ENCODE data around the gene RNF115. TPM values are rescaled to one million over a fixed set of nuclear protein-coding genes. Genes with fewer than 3 reads are reported as not detected.

The RNF115 gene
- total and polyA plus RNA-seq, 2 of the 8 experiments (the other 6 are each of a cell fraction or from before 2014, with no cell fraction given), result 4.7 to 10.8 TPM

DNA sequence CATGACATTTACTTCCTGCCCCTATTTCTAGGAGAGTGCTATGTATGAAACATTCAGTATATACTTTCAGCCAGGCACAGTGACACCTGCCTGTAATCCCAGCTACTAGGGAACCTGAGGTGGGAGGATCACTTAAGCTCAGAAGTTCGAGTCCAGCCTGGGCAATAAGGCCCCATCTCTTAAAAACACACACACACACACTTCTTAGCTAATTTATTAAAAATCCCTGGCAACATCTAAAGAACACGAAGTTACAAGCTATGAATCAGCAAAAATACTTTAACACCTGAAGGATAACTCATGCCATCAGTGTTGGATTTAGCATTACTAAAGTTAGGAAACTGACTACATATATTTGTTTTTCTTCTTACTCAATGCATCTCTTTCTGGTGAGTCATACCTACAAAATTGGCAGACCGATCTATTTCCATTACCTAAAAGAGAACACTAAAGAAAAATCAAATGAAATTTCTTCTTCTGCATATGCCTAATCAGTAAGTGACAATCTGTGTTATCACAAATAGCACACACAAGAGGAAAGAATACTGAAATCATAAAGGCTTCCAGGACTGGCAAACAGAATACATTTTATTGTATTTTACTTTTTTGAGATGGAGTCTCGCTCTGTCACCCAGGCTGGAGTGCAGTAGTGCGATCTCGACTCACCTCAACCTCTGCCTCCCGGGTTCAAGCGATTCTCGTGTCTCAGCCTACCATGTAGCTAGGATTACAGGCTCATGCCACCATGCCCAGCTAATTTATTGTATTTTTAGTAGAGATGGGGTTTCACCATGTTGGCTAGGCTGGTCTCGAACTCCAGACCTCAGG is 41.4 kb downstream of the RNF115 start:
- Histone ChIP-seq H3K9me3 (ENCODE audit: insufficient read depth in 2 of 2, low read depth in 1 of 2, low read length in 1 of 2) (no peaks in the 10 kb centered on the region), H3K4ac (replicated peaks; ENCODE audit: insufficient read length, low read depth, low read length) (no peak overlapping the region), H3K4me1 (replicated peaks in 1 of 4; ENCODE audit: control insufficient read depth in 3 of 4, insufficient read depth in 4 of 4, low read length in 3 of 4) (no peaks in the 10 kb centered on the region), H3K9ac (replicated peaks in 1 of 4; ENCODE audit: extremely low read depth in 1 of 4, low read depth in 3 of 4, low read length in 3 of 4) (no peak overlapping the region), H3K27me3 (replicated peaks in 1 of 4; ENCODE audit: control insufficient read depth in 3 of 4, extremely low read depth in 1 of 4, insufficient read depth in 3 of 4, low read length in 3 of 4) (no peaks in the 10 kb centered on the region), H2BK120ac (replicated peaks; ENCODE audit: low read depth, low read length) (no peak overlapping the region), H4K91ac (replicated peaks; ENCODE audit: insufficient read length, low read length) (no peak overlapping the region), H4K8ac (ENCODE audit: extremely low read depth, insufficient read depth, low read length) (no peak overlapping the region), H2AK5ac (ENCODE audit: low read depth, low read length) (no peak overlapping the region), H4K20me1 (replicated peaks in 1 of 2; ENCODE audit: control insufficient read depth in 1 of 2, insufficient read depth in 2 of 2, low read length in 2 of 2) (peaks cover 0 to 1% of the 10 kb centered on the region in 2 experiments), H3K18ac (ENCODE audit: extremely low read depth, low read length) (no peak overlapping the region), H3K4me2 (ENCODE audit: insufficient read depth in 1 of 2, low read depth in 2 of 2, low read length in 2 of 2) (no peak overlapping the region), H2BK15ac (ENCODE audit: low read length) (no peak overlapping the region), H3K56ac (replicated peaks; ENCODE audit: insufficient read length, low read depth, low read length) (no peak overlapping the region), H3K27ac (ENCODE audit: low read depth, low read length) (no peak overlapping the region), H2AFZ (ENCODE audit: low read length) (no peak overlapping the region), H3K79me2 (ENCODE audit: control insufficient read depth in 1 of 2, insufficient read depth in 2 of 2, low read length in 2 of 2) (no peaks in the 10 kb centered on the region), H4K5ac (ENCODE audit: insufficient read length, low read depth, low read length) (no peak overlapping the region), H2BK20ac (ENCODE audit: low read length) (no peak overlapping the region), H2BK12ac (ENCODE audit: low read depth, low read length) (no peak overlapping the region), H2BK5ac (ENCODE audit: low read depth, low read length) (no peak overlapping the region), H3K14ac (ENCODE audit: insufficient read length) (no peak overlapping the region), H3K36me3 (ENCODE audit: control insufficient read depth in 2 of 4, insufficient read depth in 4 of 4, low read length in 3 of 4) (no peaks in the 10 kb centered on the region; a peak in 1 of 8 replicates), H3K23ac (ENCODE audit: insufficient read length) (no peak overlapping the region), H3K4me3 (ENCODE audit: extremely low read depth in 1 of 4, insufficient read depth in 2 of 4, low read depth in 3 of 4, low read length in 4 of 4) (no peak overlapping the region), H3K23me2 (ENCODE audit: low read depth, low read length) (no peaks in the 10 kb centered on the region), H3K79me1 (ENCODE audit: low read depth, low read length) (no peaks in the 10 kb centered on the region)
- FAIRE-seq (no peak), DNase-seq (ENCODE audit: low read depth in 1 of 2, low spot score in 2 of 2) (no peak)
- 90% methylated on average over 10 of the region's 10 CpGs; no CpG with 5 or more reads in 1 of the 2 experiments for WGBS, 2 experiments (ENCODE audit: extremely low coverage in 1 of 2, insufficient coverage in 1 of 2, insufficient read length in 1 of 2, insufficient replicate concordance in 2 of 2, low coverage in 1 of 2, low lambda C conversion rate in 2 of 2, missing lambda C conversion rate in 1 of 2)
- ChIA-PET CTCF (ENCODE audit: partially characterized antibody) (interaction anchor here (0.6 to 1.9 kb wide), 2 partner anchors 63 kb away, joined by 3 to 5 read pairs; partner anchors contain the start of gene NUDT17), POLR2A (ENCODE audit: partially characterized antibody) (no interaction called here)
- TF ChIP-seq KDM5A (IDR thresholded peaks at IDR 0.05; ENCODE audit: low read length), result no peak

Measured in H1 (cell line).